ENCODE measurements around the gene ABCG4.

DNA sequence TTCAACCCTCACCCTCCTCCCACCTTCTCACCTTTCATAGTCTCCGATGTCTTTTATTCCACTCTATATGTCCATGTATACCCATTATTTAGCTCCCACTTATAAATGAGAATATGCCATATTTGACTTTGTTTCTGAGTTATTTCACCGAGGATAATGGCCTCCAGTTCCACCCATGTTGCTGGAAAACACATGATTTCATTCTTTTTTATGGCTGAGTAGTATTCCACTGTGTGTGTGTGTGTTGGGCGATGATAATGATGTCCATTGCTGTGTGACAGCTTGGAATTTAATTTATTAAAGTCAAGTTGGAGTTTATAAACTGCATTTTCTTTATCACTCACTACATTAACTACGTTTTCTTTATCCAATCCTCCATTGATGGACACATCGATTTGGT is 30.6 kb upstream of the ABCG4 start:
- TF ChIP-seq CTCF (IDR thresholded peaks at IDR 0.05 in 2 of 3, conservative IDR thresholded peaks at IDR 0.05 in 1 of 3; ENCODE audit: insufficient read depth in 2 of 3, low read depth in 1 of 3, low read length in 3 of 3) (no peak), GABPA (tag; conservative IDR thresholded peaks at IDR 0.05; ENCODE audit: low read depth) (no peak), TAF1 (IDR thresholded peaks at IDR 0.05; ENCODE audit: control insufficient read depth, extremely low read depth, insufficient read depth, low read length, severe bottlenecking) (no peak), KLF13 (tag; IDR thresholded peaks at IDR 0.05; ENCODE audit: borderline replicate concordance, low read depth) (no peak), ZBTB12 (CRISPR knock-in tag; IDR thresholded peaks at IDR 0.05) (no peak), RFX7 (CRISPR knock-in tag; IDR thresholded peaks at IDR 0.05) (no peak), ZNF639 (CRISPR knock-in tag; conservative IDR thresholded peaks at IDR 0.05 in 1 of 2, IDR thresholded peaks at IDR 0.05 in 1 of 2) (no peak), JUND (IDR thresholded peaks at IDR 0.05; ENCODE audit: borderline replicate concordance, low read depth, low read length) (no peak), JUND (tag; IDR thresholded peaks at IDR 0.05; ENCODE audit: borderline replicate concordance, low read depth, low read length) (no peak), MAX (CRISPR knock-in tag; IDR thresholded peaks at IDR 0.05) (no peak), L3MBTL2 (IDR thresholded peaks at IDR 0.05) (no peak), HMGXB4 (CRISPR knock-in tag; IDR thresholded peaks at IDR 0.05) (no peak), ZBED1 (IDR thresholded peaks at IDR 0.05) (no peak)
- TF ChIP-seq, protein P1, sequence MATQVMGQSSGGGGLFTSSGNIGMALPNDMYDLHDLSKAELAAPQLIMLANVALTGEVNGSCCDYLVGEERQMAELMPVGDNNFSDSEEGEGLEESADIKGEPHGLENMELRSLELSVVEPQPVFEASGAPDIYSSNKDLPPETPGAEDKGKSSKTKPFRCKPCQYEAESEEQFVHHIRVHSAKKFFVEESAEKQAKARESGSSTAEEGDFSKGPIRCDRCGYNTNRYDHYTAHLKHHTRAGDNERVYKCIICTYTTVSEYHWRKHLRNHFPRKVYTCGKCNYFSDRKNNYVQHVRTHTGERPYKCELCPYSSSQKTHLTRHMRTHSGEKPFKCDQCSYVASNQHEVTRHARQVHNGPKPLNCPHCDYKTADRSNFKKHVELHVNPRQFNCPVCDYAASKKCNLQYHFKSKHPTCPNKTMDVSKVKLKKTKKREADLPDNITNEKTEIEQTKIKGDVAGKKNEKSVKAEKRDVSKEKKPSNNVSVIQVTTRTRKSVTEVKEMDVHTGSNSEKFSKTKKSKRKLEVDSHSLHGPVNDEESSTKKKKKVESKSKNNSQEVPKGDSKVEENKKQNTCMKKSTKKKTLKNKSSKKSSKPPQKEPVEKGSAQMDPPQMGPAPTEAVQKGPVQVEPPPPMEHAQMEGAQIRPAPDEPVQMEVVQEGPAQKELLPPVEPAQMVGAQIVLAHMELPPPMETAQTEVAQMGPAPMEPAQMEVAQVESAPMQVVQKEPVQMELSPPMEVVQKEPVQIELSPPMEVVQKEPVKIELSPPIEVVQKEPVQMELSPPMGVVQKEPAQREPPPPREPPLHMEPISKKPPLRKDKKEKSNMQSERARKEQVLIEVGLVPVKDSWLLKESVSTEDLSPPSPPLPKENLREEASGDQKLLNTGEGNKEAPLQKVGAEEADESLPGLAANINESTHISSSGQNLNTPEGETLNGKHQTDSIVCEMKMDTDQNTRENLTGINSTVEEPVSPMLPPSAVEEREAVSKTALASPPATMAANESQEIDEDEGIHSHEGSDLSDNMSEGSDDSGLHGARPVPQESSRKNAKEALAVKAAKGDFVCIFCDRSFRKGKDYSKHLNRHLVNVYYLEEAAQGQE (IDR thresholded peaks at IDR 0.05; ENCODE audit: borderline replicate concordance): no peak
- TF ChIP-seq, protein P1 (CRISPR knock-in tag; IDR thresholded peaks at IDR 0.05; ENCODE audit: low read depth): no peak
- TF ChIP-seq, protein P2, sequence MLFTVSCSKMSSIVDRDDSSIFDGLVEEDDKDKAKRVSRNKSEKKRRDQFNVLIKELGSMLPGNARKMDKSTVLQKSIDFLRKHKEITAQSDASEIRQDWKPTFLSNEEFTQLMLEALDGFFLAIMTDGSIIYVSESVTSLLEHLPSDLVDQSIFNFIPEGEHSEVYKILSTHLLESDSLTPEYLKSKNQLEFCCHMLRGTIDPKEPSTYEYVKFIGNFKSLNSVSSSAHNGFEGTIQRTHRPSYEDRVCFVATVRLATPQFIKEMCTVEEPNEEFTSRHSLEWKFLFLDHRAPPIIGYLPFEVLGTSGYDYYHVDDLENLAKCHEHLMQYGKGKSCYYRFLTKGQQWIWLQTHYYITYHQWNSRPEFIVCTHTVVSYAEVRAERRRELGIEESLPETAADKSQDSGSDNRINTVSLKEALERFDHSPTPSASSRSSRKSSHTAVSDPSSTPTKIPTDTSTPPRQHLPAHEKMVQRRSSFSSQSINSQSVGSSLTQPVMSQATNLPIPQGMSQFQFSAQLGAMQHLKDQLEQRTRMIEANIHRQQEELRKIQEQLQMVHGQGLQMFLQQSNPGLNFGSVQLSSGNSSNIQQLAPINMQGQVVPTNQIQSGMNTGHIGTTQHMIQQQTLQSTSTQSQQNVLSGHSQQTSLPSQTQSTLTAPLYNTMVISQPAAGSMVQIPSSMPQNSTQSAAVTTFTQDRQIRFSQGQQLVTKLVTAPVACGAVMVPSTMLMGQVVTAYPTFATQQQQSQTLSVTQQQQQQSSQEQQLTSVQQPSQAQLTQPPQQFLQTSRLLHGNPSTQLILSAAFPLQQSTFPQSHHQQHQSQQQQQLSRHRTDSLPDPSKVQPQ (CRISPR knock-in tag; IDR thresholded peaks at IDR 0.05; ENCODE audit: borderline replicate concordance): no peak
